GM19324 (cell line): ENCODE results near the gene ATP9A.
"Not testable (repeated sequence)": the region's sequence is repeated elsewhere in the genome, so short reads cannot be mapped to it uniquely, and the experiment has no call there.

Experiments used
- ATAC-seq: cut with Tn5 transposase; IDR thresholded peaks from one replicate; pipeline ENCODE4 v1.9.1; 2021; ENCODE audit warnings: mild to moderate bottlenecking, moderate library complexity; ENCODE audit not compliant: unreplicated experiment, low FRiP score

ATP9A gene

GRCh38 chr20:51753220-51753619 lies 15.0 kb downstream of the ATP9A start:
- ATAC-seq: not testable (repeated sequence)

GRCh38 chr20:51752343-51752951 lies 15.7 kb downstream of the ATP9A start:
- no peak for ATAC-seq

- ATAC-seq: no peak
Measured at GRCh38 chr20:51750770-51751388, 17.3 kb downstream of the ATP9A start.

GRCh38 chr20:51750037-51750769 lies 18.0 kb downstream of the ATP9A start:
- no peak for ATAC-seq

GRCh38 chr20:51749674-51750036 lies 18.5 kb downstream of the ATP9A start:
- no peak for ATAC-seq

- no peak for ATAC-seq
Measured at GRCh38 chr20:51747182-51747911, 20.8 kb downstream of the ATP9A start.

- no peak for ATAC-seq
Measured at GRCh38 chr20:51745804-51746203, 22.4 kb downstream of the ATP9A start.

GRCh38 chr20:51740838-51741237 lies 27.4 kb downstream of the ATP9A start:
- no peak for ATAC-seq

- not testable (repeated sequence) for ATAC-seq
Measured at GRCh38 chr20:51740308-51740707, 27.9 kb downstream of the ATP9A start.

GRCh38 chr20:51739722-51740249 lies 28.4 kb downstream of the ATP9A start:
- no peak for ATAC-seq

- ATAC-seq: no peak
Measured at GRCh38 chr20:51738877-51739447, 29.2 kb downstream of the ATP9A start.

- not testable (repeated sequence) for ATAC-seq
Measured at GRCh38 chr20:51738261-51738660, 29.9 kb downstream of the ATP9A start.

- no peak for ATAC-seq
Measured at GRCh38 chr20:51736947-51737346, 31.2 kb downstream of the ATP9A start.

GRCh38 chr20:51735728-51736600 lies 32.2 kb downstream of the ATP9A start:
- no peak for ATAC-seq

- ATAC-seq: no peak
Measured at GRCh38 chr20:51734876-51735720, 33.1 kb downstream of the ATP9A start.

- ATAC-seq: no peak
Measured at GRCh38 chr20:51733070-51733469, 35.1 kb downstream of the ATP9A start.

GRCh38 chr20:51732096-51732791 lies 35.9 kb downstream of the ATP9A start:
- ATAC-seq: no peak

GRCh38 chr20:51731731-51732095 lies 36.5 kb downstream of the ATP9A start:
- no peak for ATAC-seq
